GM23338 (cell line): ENCODE results near the gene MOK. TPM values are rescaled to one million over a fixed set of nuclear protein-coding genes. Genes with fewer than 3 reads are reported as not detected.

Source experiments
- CTCF ChIP-seq, 2 experiments: fragments of 200-600 bp in 1 of 2; sonication (generic) in 1 of 2; conservative IDR thresholded peaks; 2 replicates each; pipeline versions ENCODE4 v1.5.1 to v1.6.1; 2016 to 2017; ENCODE audit warnings: antibody characterized with exemption in 2 of 2, low read depth in 2 of 2, mild to moderate bottlenecking in 2 of 2, moderate library complexity in 1 of 2
- EZH2phosphoT487 ChIP-seq: fragments of 200-600 bp; sonication (generic); IDR thresholded peaks from one replicate; pipeline ENCODE4 v1.8.1; 2018; ENCODE audit warnings: antibody characterized with exemption; ENCODE audit not compliant: unreplicated experiment
- JUNB ChIP-seq: IDR thresholded peaks from one replicate; pipeline ENCODE4 v1.6.1; 2016; ENCODE audit warnings: antibody characterized with exemption; ENCODE audit not compliant: unreplicated experiment
- NANOG ChIP-seq: IDR thresholded peaks from 2 replicates; pipeline ENCODE4 v1.6.1; 2016; ENCODE audit warnings: antibody characterized with exemption, borderline replicate concordance
- POLR2AphosphoS5 ChIP-seq: IDR thresholded peaks from 2 replicates; pipeline ENCODE4 v1.6.1; 2016; ENCODE audit warnings: antibody characterized with exemption, low read depth
- REST ChIP-seq: IDR thresholded peaks from one replicate; pipeline ENCODE4 v1.6.1; 2018; ENCODE audit warnings: antibody characterized with exemption; ENCODE audit not compliant: unreplicated experiment
- ZNF114 ChIP-seq: fragments of 250-450 bp; sonication (Bioruptor Pico); IDR thresholded peaks from 2 replicates; pipeline ENCODE4 v1.5.0; 2020; ENCODE audit warnings: mild to moderate bottlenecking, moderate library complexity
- ZNF462 ChIP-seq: fragments of 250-450 bp; sonication (Bioruptor Pico); IDR thresholded peaks from 2 replicates; pipeline ENCODE4 v1.5.0; 2020; ENCODE audit warnings: mild to moderate bottlenecking, moderate library complexity
- polyA plus RNA-seq: library from polyadenylated mRNA; unstranded; fragments of >200 nt; fragmentation: Nextera tagmentation; extraction: Ambion mirVana; gene quantifications from 2 replicates; pipeline ENCODE4 v1.2.1, GENCODE V29; 2016
- total RNA-seq: library from RNA; depleted of rRNA; stranded (reverse); fragments of >200 nt; shearing (Covaris generic); gene quantifications from 2 replicates; pipeline ENCODE4 v1.2.3, GENCODE V29; 2014

The MOK gene
- total and polyA plus RNA-seq, 2 experiments from 2014 or later = 3.1 TPM

- no peak for TF ChIP-seq ZNF462 (CRISPR knock-in tag)
- no peak for TF ChIP-seq REST
- TF ChIP-seq ZNF114 (CRISPR knock-in tag) = no peak
- no peak for TF ChIP-seq NANOG
- no peak for TF ChIP-seq CTCF (conservative IDR thresholded peaks at IDR 0.05; ENCODE audit: low read depth in 2 of 2)
- TF ChIP-seq POLR2AphosphoS5 = no peak
- no peak for TF ChIP-seq JUNB
- no peak for TF ChIP-seq EZH2phosphoT487
Measured at GRCh38 chr14:102227184-102227964, 77.6 kb downstream of the MOK start (continued).
